GM12801 (cell line): ENCODE data around the gene FPR2.

Source experiments
- CTCF ChIP-seq: IDR thresholded peaks from one replicate; pipeline ENCODE4 v1.5.1; 2011; ENCODE audit warnings: control low read depth; ENCODE audit not compliant: insufficient read length; ENCODE audit errors: extremely low read depth

Gene FPR2

GRCh38 chr19:51788029-51788428 lies 27.0 kb downstream of the FPR2 start:
- no peak for TF ChIP-seq CTCF

- no peak for TF ChIP-seq CTCF
Measured at GRCh38 chr19:51789061-51789795, 28.2 kb downstream of the FPR2 start.

- TF ChIP-seq CTCF: no peak
Measured at GRCh38 chr19:51792932-51793331, 32.0 kb downstream of the FPR2 start.

- TF ChIP-seq CTCF: no peak
Measured at GRCh38 chr19:51793994-51794393, 33.0 kb downstream of the FPR2 start.

GRCh38 chr19:51794885-51795490 lies 34.0 kb downstream of the FPR2 start, which contains the start of gene FPR3:
FPR3 (plus strand) TSS chr19:51795157; CDS start chr19:51823749, 28,592 bp downstream.
- no peak for TF ChIP-seq CTCF

GRCh38 chr19:51796195-51796679 lies 35.3 kb downstream of the FPR2 start:
- TF ChIP-seq CTCF: no peak

- no peak for TF ChIP-seq CTCF
Measured at GRCh38 chr19:51797480-51797879, 36.5 kb downstream of the FPR2 start.
